Measurements from ENCODE around the gene CACNA1D.

CACNA1D gene

DNA sequence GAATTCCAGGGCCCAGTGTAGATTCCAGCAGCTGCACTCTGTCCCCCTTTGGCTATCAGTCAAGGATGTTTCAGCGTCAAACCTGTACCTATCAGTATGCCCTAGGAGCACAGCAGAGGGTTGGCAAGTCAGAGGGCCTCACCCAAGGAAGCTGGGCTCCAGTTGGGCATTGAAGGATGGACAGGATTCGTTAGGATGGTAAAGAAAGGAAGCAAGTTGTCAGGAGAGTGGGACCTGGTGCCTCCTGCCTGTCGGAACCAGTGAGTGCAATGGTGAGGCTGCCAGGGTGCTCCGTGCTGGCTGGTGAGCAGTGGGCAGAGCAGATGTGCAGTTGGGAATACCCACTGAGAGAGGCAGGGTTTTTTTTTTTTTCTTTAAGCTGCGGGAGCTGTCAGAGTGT lies 194.6 kb downstream of the CACNA1D start:
- H3K4me3 ChIP-seq (ENCODE audit: control insufficient read depth, low read depth, low read length), result no peak overlapping the region
- DNase-seq (ENCODE audit: low read depth), result no peak
- no peak for TF ChIP-seq CTCF (IDR thresholded peaks at IDR 0.05; ENCODE audit: control insufficient read depth, insufficient read depth, low read depth, low read length, missing control alignments)

DNA sequence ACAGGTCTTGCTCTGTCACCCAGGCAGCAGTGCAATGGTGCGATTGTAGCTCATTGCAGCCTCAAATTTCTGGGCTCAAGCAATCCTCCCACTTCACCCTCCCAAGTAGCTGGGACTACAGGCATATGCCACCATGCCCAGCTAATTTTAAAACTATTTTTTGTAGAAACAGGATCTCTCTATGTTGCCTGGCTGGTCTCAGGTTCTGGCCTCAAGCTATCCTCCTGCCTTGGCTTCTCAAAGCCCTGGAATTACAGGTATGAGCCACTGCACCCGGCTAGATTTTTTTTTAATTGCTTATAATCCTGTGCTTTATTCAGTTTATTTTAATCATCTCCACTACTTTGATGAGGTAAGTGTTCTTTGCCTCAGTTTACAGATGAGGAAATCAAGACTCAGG lies 195.3 kb downstream of the CACNA1D start:
- TF ChIP-seq CTCF (IDR thresholded peaks at IDR 0.05; ENCODE audit: control insufficient read depth, insufficient read depth, low read depth, low read length, missing control alignments), result no peak
- DNase-seq (ENCODE audit: low read depth), result no peak
- H3K4me3 ChIP-seq (ENCODE audit: control insufficient read depth, low read depth, low read length), result no peak overlapping the region

- TF ChIP-seq CTCF (IDR thresholded peaks at IDR 0.05; ENCODE audit: control insufficient read depth, insufficient read depth, low read depth, low read length, missing control alignments), result no peak
- no peak overlapping the region for H3K4me3 ChIP-seq (ENCODE audit: control insufficient read depth, low read depth, low read length)
- no peak for DNase-seq (ENCODE audit: low read depth)
Observed at GRCh38 chr3:53690521-53690920, 196.1 kb downstream of the CACNA1D start.

DNA sequence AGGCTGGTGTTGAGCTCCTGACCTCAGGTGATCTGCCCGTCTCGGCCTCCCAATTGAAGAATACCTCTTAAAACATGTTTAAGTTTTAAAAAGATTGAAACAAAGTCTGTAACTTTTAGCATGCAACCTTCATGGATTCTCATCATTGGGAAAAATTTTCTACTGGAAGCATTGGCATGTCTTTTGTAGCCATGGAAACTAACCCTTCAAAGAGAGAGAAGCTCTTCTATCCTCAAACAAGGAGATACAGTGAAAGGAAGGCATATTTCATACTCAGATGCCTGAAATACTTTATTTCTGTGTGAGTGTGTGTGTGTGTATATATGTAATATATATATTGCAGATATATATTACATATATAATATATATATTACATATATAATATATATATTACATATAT lies 196.9 kb downstream of the CACNA1D start:
- no peak for TF ChIP-seq CTCF (IDR thresholded peaks at IDR 0.05; ENCODE audit: control insufficient read depth, insufficient read depth, low read depth, low read length, missing control alignments)
- H3K4me3 ChIP-seq (ENCODE audit: control insufficient read depth, low read depth, low read length), result no peak overlapping the region
- DNase-seq (ENCODE audit: low read depth), result no peak

- no peak overlapping the region for H3K4me3 ChIP-seq (ENCODE audit: control insufficient read depth, low read depth, low read length)
- TF ChIP-seq CTCF (IDR thresholded peaks at IDR 0.05; ENCODE audit: control insufficient read depth, insufficient read depth, low read depth, low read length, missing control alignments), result no peak
- DNase-seq (ENCODE audit: low read depth), result no peak
Observed at GRCh38 chr3:53691885-53692284, 197.5 kb downstream of the CACNA1D start.

DNA sequence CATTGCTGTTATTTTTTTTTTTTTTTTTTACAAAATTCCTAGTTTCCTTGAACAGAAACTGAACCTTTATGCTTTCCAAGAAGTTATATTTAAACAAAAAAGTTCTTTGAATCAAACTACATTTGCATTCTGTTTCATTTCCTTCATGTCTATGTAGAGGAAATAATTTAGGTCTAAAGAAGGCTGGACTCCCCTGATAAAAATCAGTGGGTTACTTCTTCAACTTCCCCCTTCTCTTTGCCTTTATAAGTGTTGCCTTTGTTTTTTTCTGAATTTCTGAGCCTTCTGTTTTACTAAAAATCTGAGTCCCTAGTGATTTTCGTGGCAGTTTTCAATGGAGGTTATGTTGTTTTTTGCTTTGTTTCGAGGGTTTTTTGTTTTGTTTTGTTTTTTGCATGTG lies 199.0 kb downstream of the CACNA1D start:
- TF ChIP-seq CTCF (IDR thresholded peaks at IDR 0.05; ENCODE audit: control insufficient read depth, insufficient read depth, low read depth, low read length, missing control alignments), result no peak
- no peak for DNase-seq (ENCODE audit: low read depth)
- no peak overlapping the region for H3K4me3 ChIP-seq (ENCODE audit: control insufficient read depth, low read depth, low read length)

GRCh38 chr3:53694046-53694445 lies 199.6 kb downstream of the CACNA1D start:
- no peak for DNase-seq (ENCODE audit: low read depth)
- TF ChIP-seq CTCF (IDR thresholded peaks at IDR 0.05; ENCODE audit: control insufficient read depth, insufficient read depth, low read depth, low read length, missing control alignments), result no peak
- no peak overlapping the region for H3K4me3 ChIP-seq (ENCODE audit: control insufficient read depth, low read depth, low read length)

All from AG09309 (cell line).